Aorta (tissue), 5 donors: Measurements from ENCODE around the gene HYCC2. TPM values are rescaled to one million over a fixed set of nuclear protein-coding genes. Genes with fewer than 3 reads are reported as not detected.
A peak's percentile ranks its signal among the peaks of the same experiment; 100 is the strongest.
"Not testable (repeated sequence)": the region's sequence is repeated elsewhere in the genome, so short reads cannot be mapped to it uniquely, and the experiment has no call there.

Experiments
- ATAC-seq: fragments of 200-7000 bp; cut with Tn5 transposase; one replicate; pipeline ENCODE4 v1.9.1; 2022; ENCODE audit warnings: moderate library complexity; ENCODE audit not compliant: low FRiP score
- DNase-seq, 2 donors: peaks; one replicate each; pipeline ENCODE4 v3.0.0-alpha.2; 2020
- H3K27ac ChIP-seq, 2 donors: one replicate each; pipeline ENCODE4 v1.5.1; 2013; ENCODE audit warnings: low read length in 2 of 2, mild to moderate bottlenecking in 2 of 2, moderate library complexity in 2 of 2, control low read depth in 1 of 2, inconsistent platforms in 1 of 2, low read depth in 1 of 2
- H3K27me3 ChIP-seq, 2 donors: one replicate each; pipeline ENCODE4 v1.6.1; 2013; ENCODE audit warnings: control low read depth in 1 of 2, low read length in 1 of 2, mild to moderate bottlenecking in 1 of 2, moderate library complexity in 1 of 2; ENCODE audit not compliant: insufficient read depth in 2 of 2, control insufficient read depth in 1 of 2
- H3K36me3 ChIP-seq, 2 donors: one replicate each; pipeline ENCODE4 v1.6.1; 2013; ENCODE audit warnings: control low read depth in 1 of 2, low read length in 1 of 2, mild to moderate bottlenecking in 1 of 2; ENCODE audit not compliant: insufficient read depth in 2 of 2, control insufficient read depth in 1 of 2
- H3K4me1 ChIP-seq, 2 donors: one replicate each; pipeline ENCODE4 v1.6.1; 2013; ENCODE audit warnings: low read length in 2 of 2, control low read depth in 1 of 2, mild to moderate bottlenecking in 1 of 2, moderate library complexity in 1 of 2; ENCODE audit not compliant: insufficient read depth in 2 of 2, control insufficient read depth in 1 of 2
- H3K4me3 ChIP-seq, 2 donors: one replicate each; pipeline ENCODE4 v1.5.1; 2013; ENCODE audit warnings: low read length in 2 of 2, control low read depth in 1 of 2, mild to moderate bottlenecking in 1 of 2
- H3K9me3 ChIP-seq: one replicate; pipeline ENCODE4 v1.6.1; 2013; ENCODE audit warnings: mild to moderate bottlenecking, low read length; ENCODE audit not compliant: control insufficient read depth
- whole genome bisulfite sequencing, 2 donors: extraction: QIAGEN DNeasy Blood & Tissue Kit; methylation state at CpG; one replicate each; pipeline ENCODE4 v1.1.7; 2013; 5-methylcytosine and 5-hydroxymethylcytosine counted together
- intact Hi-C, 2 donors: fragments of 100-400 bp; cut with DNase I; formaldehyde crosslinking; loops; one replicate each; pipeline versions ENCODE4 v1.14.2 to v1.15.0; 2022
- long read RNA-seq, 2 donors: library from polyadenylated mRNA; unstranded; transcript quantifications; one replicate each; pipeline ENCODE4 v2.0.0, GENCODE V29; 2020 to 2021
- polyA plus RNA-seq, 2 donors: library from polyadenylated mRNA; stranded (reverse); fragments of 200-250 nt; gene quantifications; one replicate each; pipeline ENCODE4 v1.2.3, GENCODE V29; 2013
- total RNA-seq, 2 donors: library from RNA; stranded (reverse); fragmentation: NEBNext Ultra II Directional; extraction: Animal tissue kit (Norgen Biotek cat#: 25700); gene quantifications; one replicate each; pipeline ENCODE4 v1.2.1, GENCODE V29; 2021
- donor health status: healthy with polysubstance abuse.
- donor health status: Bipolar disorder and iron deficiency.
- donor health status: DM: no; HTN: no; CAD: no.
- donor health status: DM: no; HTN: no; CAD: no.
- donor health status: DM: yes; HTN: yes; CAD: no.

Gene HYCC2
- total RNA-seq (10 to 100 TPM; 26.2 to 31.4 TPM), polyA plus RNA-seq (1 to 10 TPM; 4.8 to 5.3 TPM)
- long read RNA-seq, donor 1, partial matches to known transcripts, result 3 of 8 reads
- long read RNA-seq, donor 1, other reads (novel, unspliced or antisense), result 5 of 8 reads
- long read RNA-seq, donor 2, full-length matches to known transcripts, result 1 of 13 reads
- long read RNA-seq, donor 2, partial matches to known transcripts, result 3 of 13 reads
- long read RNA-seq, donor 2, other reads (novel, unspliced or antisense), result 9 of 13 reads

GRCh38 chr2:201071479-201072200, at the start of gene HYCC2, which contains the start of gene NDUFB3:
HYCC2 (minus strand) TSS chr2:201071671; CDS start chr2:201024009, 47,662 bp downstream.
NDUFB3 (plus strand) TSS chr2:201072001; CDS start chr2:201078883, 6,882 bp downstream.
- Histone ChIP-seq H3K9me3 (no peaks in the 10 kb centered on the region), H3K4me1 (peaks cover 0 to 2% of the 10 kb centered on the region in 2 donors), H3K27ac (peak within 1 kb of the TSS in 1 of 2 donors; percentile 28), H3K4me3 (peak within 1 kb of the TSS; percentile 69 to 79), H3K36me3 (no peaks in the 10 kb centered on the region), H3K27me3 (no peaks in the 10 kb centered on the region)
- intact Hi-C loops, result loop anchor here (5.0 to 10.0 kb wide), 4 partner anchors 46 to 169 kb away; partner anchors contain the start of gene CFLAR (in 1 of the 2)
- peak; percentile 92 to 94 for DNase-seq
- 0% methylated on average over 34 of the region's 34 CpGs for WGBS, 2 donors
- peak; percentile 99 for ATAC-seq

- Histone ChIP-seq H3K36me3 (no peaks in the 10 kb centered on the region), H3K4me3 (peak overlapping the region; percentile 57 to 61), H3K27me3 (no peaks in the 10 kb centered on the region), H3K27ac (peak overlapping the region in 1 of 2 donors; percentile 53), H3K9me3 (no peaks in the 10 kb centered on the region), H3K4me1 (peaks cover 0 to 2% of the 10 kb centered on the region in 2 donors)
- no peak for ATAC-seq
- no peak for DNase-seq
- 30 to 31% methylated on average over 12 of the region's 12 CpGs for WGBS, 2 donors
- intact Hi-C loops, result loop anchor here (5.0 kb wide), 2 partner anchors 38 to 47 kb away; partner anchors contain the start of genes HYCC2 (in 1 of the 2) and NDUFB3 (in 1 of the 2)
Observed at GRCh38 chr2:201118961-201119854, 47.7 kb upstream of the HYCC2 start.

- Histone ChIP-seq H3K36me3 (no peaks in the 10 kb centered on the region), H3K27me3 (no peaks in the 10 kb centered on the region), H3K9me3 (no peaks in the 10 kb centered on the region), H3K4me3 (peak overlapping the region; percentile 57 to 61), H3K27ac (peak overlapping the region in 1 of 2 donors; percentile 53), H3K4me1 (peaks cover 0 to 2% of the 10 kb centered on the region in 2 donors)
- ATAC-seq (peak; percentile 78), DNase-seq (peak; percentile 93 to 94)
- intact Hi-C loops, result loop anchor here (5.0 kb wide), 2 partner anchors 39 to 46 kb away; partner anchors contain the start of genes HYCC2 (in 1 of the 2) and NDUFB3 (in 1 of the 2)
- WGBS, 2 donors, result 2% methylated on average over 48 of the region's 48 CpGs
Observed at GRCh38 chr2:201118121-201118960, 46.9 kb upstream of the HYCC2 start.

DNA sequence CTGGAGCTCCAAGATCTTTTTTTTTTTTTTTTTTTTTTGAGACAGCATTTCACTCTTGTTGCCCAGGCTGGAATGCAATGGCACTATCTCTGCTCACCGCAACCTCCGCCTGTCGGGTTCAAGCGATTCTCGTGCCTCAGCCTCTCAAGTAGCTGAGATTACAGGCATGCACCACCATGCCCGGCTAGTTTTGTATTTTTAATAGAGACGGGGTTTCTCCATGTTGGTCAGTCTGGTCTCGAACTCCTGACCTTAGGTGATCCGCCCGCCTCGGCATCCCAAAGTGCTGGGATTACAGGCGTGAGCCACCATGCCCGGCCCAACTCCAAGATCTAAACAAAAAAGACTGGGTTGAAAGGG, 46.2 kb upstream of the HYCC2 start:
- Histone ChIP-seq H3K27ac (peak overlapping the region in 1 of 2 donors; percentile 87), H3K4me3 (peak overlapping the region; percentile 57 to 86)
- not testable (repeated sequence) for H3K27me3 ChIP-seq, H3K36me3 ChIP-seq, H3K4me1 ChIP-seq, DNase-seq, H3K9me3 ChIP-seq, ATAC-seq
- intact Hi-C loops, result loop anchor here (5.0 kb wide), 2 partner anchors 40 to 45 kb away; partner anchors contain the start of genes HYCC2 (in 1 of the 2) and NDUFB3 (in 1 of the 2)
- WGBS, 2 donors, result 37 to 38% methylated on average over 13 of the region's 13 CpGs

- DNase-seq (peak; percentile 80 to 86), ATAC-seq (peak; percentile 72)
- Histone ChIP-seq H3K36me3 (no peaks in the 10 kb centered on the region), H3K4me3 (peak overlapping the region; percentile 57 to 86), H3K4me1 (peaks cover 0 to 2% of the 10 kb centered on the region in 2 donors), H3K27me3 (no peaks in the 10 kb centered on the region), H3K27ac (peak overlapping the region; percentile 87 to 91), H3K9me3 (no peaks in the 10 kb centered on the region)
- intact Hi-C loops, result loop anchor here (5.0 kb wide), 2 partner anchors 40 to 45 kb away; partner anchors contain the start of genes HYCC2 (in 1 of the 2) and NDUFB3 (in 1 of the 2)
- 7% methylated on average over 22 of the region's 22 CpGs for WGBS, 2 donors
Observed at GRCh38 chr2:201116959-201117734, 45.7 kb upstream of the HYCC2 start.

GRCh38 chr2:201116115-201116958, 44.9 kb upstream of the HYCC2 start, which contains the start of gene CFLAR:
CFLAR (plus strand) TSS chr2:201116164; CDS start chr2:201129866, 13,702 bp downstream.
- Histone ChIP-seq H3K4me1 (peaks cover 0 to 2% of the 10 kb centered on the region in 2 donors), H3K27me3 (no peaks in the 10 kb centered on the region), H3K4me3 (peak within 1 kb of the TSS; percentile 57 to 86), H3K27ac (peak within 1 kb of the TSS; percentile 87 to 91), H3K36me3 (no peaks in the 10 kb centered on the region), H3K9me3 (no peaks in the 10 kb centered on the region)
- intact Hi-C loops, result loop anchor here (5.0 kb wide), 2 partner anchors 41 to 44 kb away; partner anchors contain the start of genes HYCC2 (in 1 of the 2) and NDUFB3 (in 1 of the 2)
- DNase-seq (peak; percentile 85 to 90), ATAC-seq (peak; percentile 76)
- WGBS, 2 donors, result 0% methylated on average over 70 to 75 of the region's 75 CpGs
